ENCODE results near the gene SNRPD3. TPM values are rescaled to one million over a fixed set of nuclear protein-coding genes. Genes with fewer than 3 reads are reported as not detected.
"Not testable (repeated sequence)": the region's sequence is repeated elsewhere in the genome, so short reads cannot be mapped to it uniquely, and the experiment has no call there.

The SNRPD3 gene
- polyA plus RNA-seq, 3 donors from 2014 or later: 56.6 to 116 (median 113) TPM

DNA sequence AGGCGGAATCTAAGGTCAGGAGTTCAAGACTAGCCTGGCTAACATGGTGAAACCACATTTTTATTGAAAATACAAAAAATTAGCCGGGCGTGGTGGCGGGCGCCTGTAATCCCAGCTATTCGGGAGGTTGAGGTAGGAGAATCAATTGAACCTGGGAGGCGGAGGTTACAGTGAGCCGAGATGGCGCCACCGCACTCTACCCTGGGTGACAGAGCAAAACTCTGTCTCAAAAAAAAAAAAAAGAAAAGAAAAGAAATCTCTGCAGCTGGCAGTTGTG is 37.7 kb downstream of the SNRPD3 start:
- not testable (repeated sequence) for H3K27me3 Mint-ChIP-seq (ENCODE audit: low read depth in 3 of 3); H3K9me3 Mint-ChIP-seq; H3K36me3 Mint-ChIP-seq; H3K4me1 Mint-ChIP-seq; DNase-seq
- Mint-ChIP-seq H3K4me3 (peak overlapping the region; percentile 68 to 78 (median 77)), H3K27ac (peak overlapping the region in 1 of 6 donors; percentile 22)

DNA sequence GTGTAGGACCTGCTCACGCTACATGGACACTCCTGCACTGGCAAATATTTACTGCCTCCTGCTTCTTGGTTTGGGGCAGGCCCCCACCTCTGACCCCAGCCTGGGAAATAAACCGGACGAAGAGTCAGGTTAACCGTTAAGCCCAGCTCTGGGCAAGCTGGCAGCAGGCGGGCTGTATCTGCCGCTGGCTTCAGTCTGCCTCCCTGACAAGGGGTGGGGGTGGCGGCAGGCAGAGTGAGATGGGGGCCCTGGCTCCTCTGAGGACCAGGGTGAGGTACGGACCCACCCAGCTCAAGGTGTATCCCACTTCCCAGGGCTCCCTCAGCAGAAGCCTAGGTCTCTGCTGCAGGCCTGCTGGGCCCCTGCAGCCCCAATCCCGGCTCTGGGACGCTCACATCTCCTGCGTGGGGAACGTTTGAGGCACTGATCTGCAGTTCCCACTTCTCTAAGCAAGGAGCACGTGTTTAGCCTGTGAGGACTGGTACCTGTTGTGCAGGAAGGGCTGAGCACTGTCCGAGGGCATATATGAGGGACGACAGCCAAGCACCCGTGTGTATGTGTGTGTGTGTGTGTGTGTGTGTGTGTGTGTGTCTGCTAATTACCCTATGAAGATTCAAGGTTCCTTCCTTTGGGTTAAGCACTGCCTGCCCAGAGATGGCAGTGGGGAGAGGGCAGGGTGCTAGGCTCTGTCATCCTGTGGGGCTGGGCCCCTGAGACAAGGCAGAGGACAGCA is 38.2 kb downstream of the SNRPD3 start:
- Mint-ChIP-seq H3K36me3 (no peaks in the 10 kb centered on the region), H3K9me3 (no peaks in the 10 kb centered on the region), H3K27ac (peak overlapping the region in 1 of 6 donors; percentile 45), H3K4me1 (peaks cover 5 to 9% of the 10 kb centered on the region in 2 donors), H3K4me3 (peak overlapping the region in 3 of 5 donors; percentile 35 to 77 (median 74)), H3K27me3 (ENCODE audit: low read depth in 3 of 3) (peaks cover 0 to 4% (median 2%) of the 10 kb centered on the region in 3 donors)
- DNase-seq: no peak

DNA sequence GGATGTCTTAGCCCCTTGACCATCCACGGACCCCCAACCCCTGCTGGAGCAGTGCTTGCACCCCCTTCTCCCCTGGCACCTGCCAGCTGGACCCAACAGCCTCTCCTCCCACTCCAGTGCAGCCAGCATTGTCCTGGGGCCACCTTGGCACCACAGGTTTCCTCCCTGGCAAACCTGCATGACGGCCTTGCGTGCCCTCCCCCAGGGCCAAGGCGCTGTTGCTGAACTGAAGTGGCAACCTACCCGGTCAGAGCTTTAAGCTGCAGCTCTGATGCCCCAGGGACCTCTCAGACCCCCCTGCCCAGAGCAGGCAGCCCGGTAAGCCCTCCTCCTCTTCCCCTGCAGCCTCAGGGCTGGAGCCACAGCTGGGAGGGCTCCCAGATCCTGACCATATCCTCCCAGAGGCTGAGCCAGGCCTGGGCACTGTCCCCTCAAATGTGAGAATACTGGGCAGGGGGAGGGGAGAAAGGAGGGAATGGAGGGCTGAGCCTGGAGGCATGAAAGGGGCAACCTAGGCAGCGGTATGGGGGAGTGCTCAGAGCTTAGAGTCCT is 38.8 kb downstream of the SNRPD3 start:
- Mint-ChIP-seq H3K9me3 (no peaks in the 10 kb centered on the region), H3K4me1 (peaks cover 12 to 14% of the 10 kb centered on the region in 2 donors), H3K27me3 (ENCODE audit: low read depth in 3 of 3) (peaks cover 0 to 4% (median 2%) of the 10 kb centered on the region in 3 donors), H3K27ac (no peak overlapping the region), H3K4me3 (peak overlapping the region in 1 of 5 donors; percentile 68), H3K36me3 (no peaks in the 10 kb centered on the region)
- DNase-seq: no peak

DNA sequence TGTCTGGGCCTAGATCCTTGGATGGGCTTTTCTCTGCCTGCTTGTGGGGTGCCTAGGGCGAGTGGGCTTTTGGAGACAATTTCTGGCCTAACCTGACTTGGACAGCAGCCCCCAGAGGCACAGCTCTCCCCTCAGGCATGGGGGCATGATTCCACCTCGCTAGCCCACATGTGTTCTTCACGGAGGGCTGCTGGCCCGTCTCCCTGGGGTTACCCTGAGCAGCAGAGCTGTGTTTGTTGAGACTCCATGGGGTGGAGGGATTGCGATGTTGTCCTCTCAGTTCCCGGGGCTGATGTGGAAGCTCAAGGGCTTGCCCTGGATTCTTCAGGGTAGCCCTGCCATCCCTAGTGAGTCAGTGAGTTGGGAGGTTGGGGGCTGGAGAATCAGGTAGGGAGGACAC is 39.4 kb downstream of the SNRPD3 start:
- no peaks in the 10 kb centered on the region for H3K36me3 Mint-ChIP-seq
- H3K27ac Mint-ChIP-seq: no peak overlapping the region
- H3K4me1 Mint-ChIP-seq: peaks cover 12 to 19% of the 10 kb centered on the region in 2 donors
- no peak overlapping the region for H3K4me3 Mint-ChIP-seq
- DNase-seq: no peak
- H3K9me3 Mint-ChIP-seq: no peaks in the 10 kb centered on the region
- H3K27me3 Mint-ChIP-seq (ENCODE audit: low read depth in 3 of 3): peaks cover 0 to 2% (median 2%) of the 10 kb centered on the region in 3 donors

DNA sequence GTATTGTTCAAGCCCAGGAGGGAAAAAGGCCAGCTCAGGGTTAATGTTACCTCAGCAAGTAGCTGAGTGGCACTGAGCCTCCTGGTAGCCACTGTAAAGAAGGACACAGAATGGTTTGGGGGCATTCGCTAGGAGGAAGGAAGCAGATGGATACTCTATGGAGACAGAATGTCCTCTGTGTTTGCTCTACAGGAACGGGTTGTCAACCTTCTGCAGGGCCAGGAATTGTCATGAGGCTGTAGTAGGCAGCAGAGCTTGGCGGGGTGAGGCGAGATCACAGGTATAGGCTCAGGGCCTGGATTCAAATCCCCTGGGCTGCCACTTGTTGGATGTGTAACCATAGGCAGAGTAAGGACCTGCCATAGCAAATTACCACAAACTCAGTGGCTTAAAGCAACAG is 40.1 kb downstream of the SNRPD3 start:
- Mint-ChIP-seq H3K36me3 (no peaks in the 10 kb centered on the region), H3K27ac (peak overlapping the region in 1 of 6 donors; percentile 38), H3K4me3 (no peak overlapping the region), H3K27me3 (ENCODE audit: low read depth in 3 of 3) (peaks cover 0 to 3% (median 2%) of the 10 kb centered on the region in 3 donors), H3K9me3 (no peaks in the 10 kb centered on the region), H3K4me1 (peaks cover 18 to 23% of the 10 kb centered on the region in 2 donors)
- no peak for DNase-seq

DNA sequence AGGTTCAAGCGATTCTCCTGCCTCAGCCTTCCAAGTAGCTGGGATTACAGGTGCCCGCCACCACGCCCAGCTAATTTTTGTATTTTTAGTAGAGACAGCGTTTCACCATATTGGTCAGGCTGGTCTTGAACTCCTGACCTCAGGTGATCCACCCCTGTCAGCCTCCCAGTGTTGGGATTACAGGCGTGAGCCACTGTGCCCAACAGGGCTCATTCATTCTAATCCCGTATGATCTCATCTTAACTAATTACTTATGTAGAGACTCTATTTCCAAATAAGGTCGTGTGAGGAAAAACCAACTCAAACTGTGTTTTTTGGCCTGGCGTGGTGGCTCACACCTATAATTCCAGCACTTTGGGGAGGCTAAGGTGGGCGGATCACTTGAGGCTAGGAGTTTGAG is 41.3 kb downstream of the SNRPD3 start:
- not testable (repeated sequence) for H3K27ac Mint-ChIP-seq; DNase-seq; H3K27me3 Mint-ChIP-seq (ENCODE audit: low read depth in 3 of 3); H3K4me3 Mint-ChIP-seq; H3K9me3 Mint-ChIP-seq; H3K36me3 Mint-ChIP-seq
- H3K4me1 Mint-ChIP-seq: peaks cover 28 to 32% of the 10 kb centered on the region in 2 donors

DNA sequence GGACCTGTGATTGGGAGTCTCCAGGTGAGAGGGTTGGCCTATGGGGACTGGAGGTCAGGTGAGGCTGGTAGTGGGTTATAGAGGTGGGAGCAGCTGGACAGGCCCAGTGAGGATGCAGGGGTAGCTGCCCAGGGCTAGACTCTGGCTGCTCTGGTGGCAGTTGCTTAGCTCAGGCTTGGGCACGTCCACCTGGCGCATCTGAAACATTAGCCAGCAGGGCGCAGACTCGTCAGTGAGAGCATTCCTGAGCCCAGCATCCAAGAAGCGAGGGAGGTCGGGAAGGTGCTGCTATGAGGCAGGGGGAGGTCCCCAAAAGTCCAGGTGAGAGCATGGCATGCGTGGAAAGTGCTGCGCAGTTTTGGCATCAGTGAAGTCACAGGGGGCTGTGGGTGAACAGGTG is 43.7 kb downstream of the SNRPD3 start:
- peaks cover 0 to 5% (median 1%) of the 10 kb centered on the region in 3 donors for H3K27me3 Mint-ChIP-seq (ENCODE audit: low read depth in 3 of 3)
- peak overlapping the region in 1 of 5 donors; percentile 2 for H3K4me3 Mint-ChIP-seq
- H3K9me3 Mint-ChIP-seq: no peaks in the 10 kb centered on the region
- no peaks in the 10 kb centered on the region for H3K36me3 Mint-ChIP-seq
- no peak for DNase-seq
- peak overlapping the region in 4 of 6 donors; percentile 36 to 62 (median 46) for H3K27ac Mint-ChIP-seq
- H3K4me1 Mint-ChIP-seq: peaks cover 42 to 43% of the 10 kb centered on the region in 2 donors

DNA sequence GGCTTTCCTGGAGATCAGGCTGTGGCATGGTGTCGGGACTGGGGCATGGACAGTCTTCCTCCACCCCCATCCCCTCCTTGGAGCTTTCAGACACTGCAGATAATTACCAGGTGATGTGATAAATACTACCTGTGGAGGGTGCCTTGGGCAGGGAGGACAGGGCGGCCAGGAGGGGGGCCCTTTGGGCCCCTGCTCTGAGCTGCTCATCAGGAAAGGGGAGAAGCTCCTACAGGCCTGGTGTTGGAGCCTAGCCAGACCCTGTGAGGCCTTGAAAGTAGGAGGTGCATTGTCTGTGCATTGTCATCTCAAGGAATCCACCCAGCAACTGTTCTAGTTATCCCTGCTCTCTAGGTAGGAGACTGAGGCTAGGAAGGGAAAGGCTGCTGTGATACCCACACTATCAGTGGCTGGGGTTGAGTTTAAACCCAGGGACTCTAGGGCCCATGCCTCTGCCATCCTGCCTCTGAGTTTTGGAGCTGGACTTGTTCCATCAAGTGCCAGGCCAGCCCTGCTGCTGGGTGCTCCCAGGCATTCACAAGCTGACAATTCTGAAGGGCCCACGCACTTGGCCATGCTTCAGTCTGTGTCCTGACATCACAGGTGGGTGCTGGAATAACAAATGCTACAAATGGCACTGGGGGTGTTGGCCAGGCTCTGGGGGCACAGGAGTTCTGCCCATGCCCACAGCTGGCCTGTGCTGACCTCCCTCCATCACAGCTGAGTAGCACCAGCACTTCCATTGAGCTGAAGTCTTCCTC is 44.3 kb downstream of the SNRPD3 start:
- not testable (repeated sequence) for H3K9me3 Mint-ChIP-seq; DNase-seq; H3K4me3 Mint-ChIP-seq; H3K27me3 Mint-ChIP-seq (ENCODE audit: low read depth in 3 of 3); H3K36me3 Mint-ChIP-seq
- peak overlapping the region in 2 of 6 donors; percentile 46 to 69 for H3K27ac Mint-ChIP-seq
- H3K4me1 Mint-ChIP-seq: peaks cover 44% of the 10 kb centered on the region in 2 donors

DNA sequence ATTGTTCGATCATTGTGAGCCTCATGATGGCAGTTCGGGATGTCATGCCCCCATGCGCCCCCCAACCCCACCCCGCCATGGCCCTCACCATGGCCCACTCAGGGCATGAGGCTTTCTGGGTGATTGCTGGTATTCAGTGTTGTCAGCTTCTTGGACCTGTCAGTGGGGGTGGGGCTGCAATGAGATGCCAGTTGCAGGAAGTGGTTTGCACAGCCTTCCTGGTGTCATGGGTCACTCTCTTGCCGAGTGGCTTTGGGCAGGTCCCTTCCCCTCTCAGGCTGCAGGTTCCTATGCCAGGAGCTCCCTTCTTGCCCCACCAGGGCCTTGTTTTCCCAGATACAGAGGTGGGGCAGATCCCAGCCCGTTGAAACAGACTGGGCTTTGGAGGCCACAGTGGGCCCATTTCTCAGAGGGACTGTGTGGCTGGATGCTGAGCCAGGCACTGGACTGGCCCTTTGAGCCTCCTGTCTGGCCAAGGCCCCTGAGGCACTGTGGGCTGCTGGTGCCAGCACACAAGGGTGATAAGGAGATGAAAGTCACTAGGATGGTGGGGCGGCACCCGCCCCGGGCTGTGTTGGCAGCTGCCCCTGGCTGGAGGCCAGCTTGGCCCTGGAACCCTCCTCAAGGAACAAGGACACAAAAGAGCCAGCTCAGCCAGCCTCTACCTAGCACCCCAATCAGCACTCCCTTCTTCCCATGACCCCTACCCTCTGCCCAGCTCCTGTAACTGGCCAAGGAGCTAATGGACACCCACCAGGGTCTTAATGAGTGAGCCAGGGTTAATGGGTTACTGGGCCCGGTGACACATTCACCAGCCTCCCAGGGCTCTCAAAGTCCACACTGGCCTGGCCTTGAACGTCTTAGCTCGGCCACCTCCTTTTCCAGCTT is 45.7 kb downstream of the SNRPD3 start:
- peak; percentile 30 to 44 (median 35) for DNase-seq

DNA sequence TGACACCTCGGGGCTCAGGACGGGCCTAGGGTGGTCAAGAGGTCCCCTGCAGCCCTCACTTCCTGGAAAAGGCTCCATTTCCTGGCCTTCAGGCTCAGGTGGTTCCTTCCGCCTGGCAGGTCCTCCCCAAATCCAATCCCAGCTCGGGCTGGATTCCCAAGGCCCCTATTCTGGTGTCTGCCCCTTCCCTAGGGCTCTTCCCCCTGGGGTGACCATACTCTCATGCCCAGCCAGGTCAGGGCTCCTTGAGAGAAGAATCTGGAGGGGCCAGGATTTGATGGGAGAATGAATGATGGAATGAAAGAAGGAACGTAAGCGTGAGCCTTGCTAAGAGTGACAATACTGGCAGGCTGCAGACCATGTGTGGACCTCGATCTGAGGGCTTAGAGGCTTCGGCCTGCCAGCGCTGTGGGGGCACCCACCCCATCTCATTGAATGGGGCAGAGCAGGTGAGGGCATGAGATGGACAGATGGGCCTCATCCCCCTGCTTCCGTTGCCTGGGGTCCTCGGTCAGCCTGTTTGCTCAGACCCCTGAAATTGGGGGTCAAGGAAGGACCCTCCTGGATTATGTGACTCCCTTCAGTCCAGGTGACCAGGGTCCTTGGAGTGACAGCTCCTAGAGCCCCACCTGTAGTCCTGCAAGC is 46.4 kb downstream of the SNRPD3 start:
- not testable (repeated sequence) for H3K9me3 Mint-ChIP-seq; H3K27me3 Mint-ChIP-seq (ENCODE audit: low read depth in 3 of 3); DNase-seq; H3K36me3 Mint-ChIP-seq
- H3K27ac Mint-ChIP-seq: peak overlapping the region in 1 of 6 donors; percentile 83
- H3K4me1 Mint-ChIP-seq: peaks cover 44% of the 10 kb centered on the region in 2 donors
- peak overlapping the region in 1 of 5 donors; percentile 8 for H3K4me3 Mint-ChIP-seq

More for the DNA sequence above, 45.7 kb downstream of the SNRPD3 start:
- Mint-ChIP-seq H3K4me3 (peak overlapping the region in 4 of 5 donors; percentile 18 to 42 (median 38)), H3K27ac (peak overlapping the region in 4 of 6 donors; percentile 32 to 83 (median 56)), H3K27me3 (ENCODE audit: low read depth in 3 of 3) (peaks cover 0 to 3% (median 1%) of the 10 kb centered on the region in 3 donors), H3K4me1 (peaks cover 44% of the 10 kb centered on the region in 2 donors), H3K9me3 (no peaks in the 10 kb centered on the region), H3K36me3 (no peaks in the 10 kb centered on the region)

DNA sequence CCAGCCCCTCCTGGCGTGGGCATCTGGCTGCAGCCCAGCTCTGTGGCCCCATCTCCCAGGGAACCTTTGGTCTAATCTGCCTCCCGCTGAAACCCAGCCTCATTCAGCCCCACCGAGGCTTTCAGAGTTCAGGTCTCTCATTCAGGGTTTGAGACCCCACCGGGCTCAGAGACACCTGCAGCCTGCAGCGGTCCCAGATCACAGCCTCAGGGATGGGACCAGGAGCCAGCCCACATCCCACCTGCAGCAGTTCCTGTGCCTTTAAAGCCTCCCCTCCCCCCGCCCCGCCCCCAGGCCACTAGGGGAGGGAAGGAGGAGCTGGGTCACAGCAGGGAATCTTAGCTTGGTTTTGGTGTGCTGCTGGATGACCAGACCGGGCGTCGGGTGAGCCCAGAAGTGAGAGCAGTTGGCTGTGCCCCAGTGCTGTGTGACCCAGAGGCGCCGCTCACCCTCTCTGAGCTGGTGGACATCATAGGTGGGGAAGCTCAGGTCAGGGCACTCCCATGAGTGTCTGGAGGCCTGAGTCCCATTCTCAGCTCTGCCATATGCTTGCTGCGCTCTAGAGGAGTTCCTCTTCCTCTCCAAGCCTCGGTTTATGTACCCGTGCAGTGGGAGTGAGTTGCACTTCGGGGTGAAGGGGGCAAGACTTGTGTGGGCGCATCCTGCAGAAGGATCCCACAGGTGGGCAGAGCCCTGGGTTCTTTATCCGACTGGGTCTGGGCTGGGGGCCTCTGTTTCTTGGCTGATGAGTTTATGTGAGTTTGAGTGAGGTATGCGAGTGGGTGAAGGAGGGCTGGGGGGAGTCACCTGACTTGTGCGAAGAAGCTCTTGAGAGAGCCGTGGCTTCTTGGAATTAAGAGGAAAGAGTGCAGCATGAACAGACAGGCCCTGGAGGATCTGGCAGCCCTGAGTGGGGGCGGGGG is 47.3 kb downstream of the SNRPD3 start, which contains the start of gene GGT1:
Gene GGT1, plus strand, starts transcription at position 347 of the 923 bp plus-strand sequence. CDS start 7,889 bp downstream, outside the sequence.
- not testable (repeated sequence) for H3K27me3 Mint-ChIP-seq (ENCODE audit: low read depth in 3 of 3); DNase-seq; H3K36me3 Mint-ChIP-seq; H3K9me3 Mint-ChIP-seq
- H3K4me1 Mint-ChIP-seq: peaks cover 44% of the 10 kb centered on the region in 2 donors
- H3K4me3 Mint-ChIP-seq: peak within 1 kb of the TSS; percentile 68 to 78 (median 72)
- peak within 1 kb of the TSS; percentile 67 to 91 (median 84) for H3K27ac Mint-ChIP-seq

Data from immature natural killer cell (primary cell).